ENCODE data around the gene KLF7. TPM values are rescaled to one million over a fixed set of nuclear protein-coding genes. Genes with fewer than 3 reads are reported as not detected.
"Not testable (repeated sequence)": the region's sequence is repeated elsewhere in the genome, so short reads cannot be mapped to it uniquely, and the experiment has no call there.

The KLF7 gene
- polyA plus RNA-seq, 1 donor from 2014 or later, result 31.5 TPM

- H3K9me2 ChIP-seq (ENCODE audit: insufficient read depth, low read length), result no peaks in the 10 kb centered on the region
- H3K4me3 ChIP-seq (ENCODE audit: low read length), result no peak overlapping the region
- H3K79me2 ChIP-seq (replicated peaks; ENCODE audit: insufficient read depth, low read length), result no peaks in the 10 kb centered on the region
- no peak overlapping the region for H2AFZ ChIP-seq (ENCODE audit: low read depth, low read length)
- H3K27ac ChIP-seq (ENCODE audit: low read length), result no peak overlapping the region
- H3K9me3 ChIP-seq (ENCODE audit: low read length), result no peaks in the 10 kb centered on the region
- no peak overlapping the region for H3K9ac ChIP-seq (ENCODE audit: low read length)
- no peak overlapping the region for H3K4me2 ChIP-seq (ENCODE audit: low read length)
- no peaks in the 10 kb centered on the region for H4K20me1 ChIP-seq (ENCODE audit: insufficient read depth)
- no peaks in the 10 kb centered on the region for H3K27me3 ChIP-seq (ENCODE audit: insufficient read depth, low read depth, low read length)
- TF ChIP-seq RAD21 (conservative IDR thresholded peaks at IDR 0.05), result no peak
- H3K36me3 ChIP-seq (ENCODE audit: insufficient read depth, low read length), result no peaks in the 10 kb centered on the region
- no peaks in the 10 kb centered on the region for H3F3A ChIP-seq (ENCODE audit: insufficient read depth, low read length, poor library complexity, severe bottlenecking)
Observed at GRCh38 chr2:207038299-207038698, 127.4 kb downstream of the KLF7 start.

DNA sequence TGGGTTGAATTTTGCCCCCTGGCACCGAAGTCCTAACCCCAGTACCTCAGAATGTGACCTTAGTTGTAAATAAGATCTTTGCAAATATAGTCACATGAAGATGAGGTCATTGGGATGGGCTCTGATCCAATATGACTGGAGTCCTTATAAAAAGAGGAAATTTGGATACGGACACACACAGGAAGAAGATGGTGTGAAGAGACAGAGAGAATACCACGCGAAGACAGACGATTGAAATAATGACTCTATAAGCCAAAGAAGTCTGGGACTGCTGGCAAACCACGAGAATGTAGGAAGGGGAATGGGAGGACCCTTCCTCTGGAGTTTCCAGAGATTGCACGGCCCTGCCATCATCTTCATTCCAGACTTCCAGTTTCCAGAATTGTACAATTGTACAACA, 127.9 kb downstream of the KLF7 start:
- no peaks in the 10 kb centered on the region for H3K36me3 ChIP-seq (ENCODE audit: insufficient read depth, low read length)
- no peak overlapping the region for H2AFZ ChIP-seq (ENCODE audit: low read depth, low read length)
- no peak overlapping the region for H3K4me3 ChIP-seq (ENCODE audit: low read length)
- H3K27ac ChIP-seq (ENCODE audit: low read length), result no peak overlapping the region
- TF ChIP-seq, protein P1, sequence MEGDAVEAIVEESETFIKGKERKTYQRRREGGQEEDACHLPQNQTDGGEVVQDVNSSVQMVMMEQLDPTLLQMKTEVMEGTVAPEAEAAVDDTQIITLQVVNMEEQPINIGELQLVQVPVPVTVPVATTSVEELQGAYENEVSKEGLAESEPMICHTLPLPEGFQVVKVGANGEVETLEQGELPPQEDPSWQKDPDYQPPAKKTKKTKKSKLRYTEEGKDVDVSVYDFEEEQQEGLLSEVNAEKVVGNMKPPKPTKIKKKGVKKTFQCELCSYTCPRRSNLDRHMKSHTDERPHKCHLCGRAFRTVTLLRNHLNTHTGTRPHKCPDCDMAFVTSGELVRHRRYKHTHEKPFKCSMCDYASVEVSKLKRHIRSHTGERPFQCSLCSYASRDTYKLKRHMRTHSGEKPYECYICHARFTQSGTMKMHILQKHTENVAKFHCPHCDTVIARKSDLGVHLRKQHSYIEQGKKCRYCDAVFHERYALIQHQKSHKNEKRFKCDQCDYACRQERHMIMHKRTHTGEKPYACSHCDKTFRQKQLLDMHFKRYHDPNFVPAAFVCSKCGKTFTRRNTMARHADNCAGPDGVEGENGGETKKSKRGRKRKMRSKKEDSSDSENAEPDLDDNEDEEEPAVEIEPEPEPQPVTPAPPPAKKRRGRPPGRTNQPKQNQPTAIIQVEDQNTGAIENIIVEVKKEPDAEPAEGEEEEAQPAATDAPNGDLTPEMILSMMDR (IDR thresholded peaks at IDR 0.05; ENCODE audit: poor library complexity, severe bottlenecking), result no peak
- TF ChIP-seq EP300 (conservative IDR thresholded peaks at IDR 0.05; ENCODE audit: poor library complexity, severe bottlenecking) (no peak), EZH2 (IDR thresholded peaks at IDR 0.05; ENCODE audit: borderline replicate concordance, insufficient read depth, low read length, poor library complexity, severe bottlenecking) (no peak), TAF1 (IDR thresholded peaks at IDR 0.05; ENCODE audit: low read depth) (no peak), MXI1 (conservative IDR thresholded peaks at IDR 0.05; ENCODE audit: poor library complexity, severe bottlenecking) (no peak), POLR2AphosphoS5 (IDR thresholded peaks at IDR 0.05) (no peak), RAD21 (conservative IDR thresholded peaks at IDR 0.05) (no peak), SMC3 (conservative IDR thresholded peaks at IDR 0.05; ENCODE audit: poor library complexity) (no peak)
- TF ChIP-seq, protein P2, sequence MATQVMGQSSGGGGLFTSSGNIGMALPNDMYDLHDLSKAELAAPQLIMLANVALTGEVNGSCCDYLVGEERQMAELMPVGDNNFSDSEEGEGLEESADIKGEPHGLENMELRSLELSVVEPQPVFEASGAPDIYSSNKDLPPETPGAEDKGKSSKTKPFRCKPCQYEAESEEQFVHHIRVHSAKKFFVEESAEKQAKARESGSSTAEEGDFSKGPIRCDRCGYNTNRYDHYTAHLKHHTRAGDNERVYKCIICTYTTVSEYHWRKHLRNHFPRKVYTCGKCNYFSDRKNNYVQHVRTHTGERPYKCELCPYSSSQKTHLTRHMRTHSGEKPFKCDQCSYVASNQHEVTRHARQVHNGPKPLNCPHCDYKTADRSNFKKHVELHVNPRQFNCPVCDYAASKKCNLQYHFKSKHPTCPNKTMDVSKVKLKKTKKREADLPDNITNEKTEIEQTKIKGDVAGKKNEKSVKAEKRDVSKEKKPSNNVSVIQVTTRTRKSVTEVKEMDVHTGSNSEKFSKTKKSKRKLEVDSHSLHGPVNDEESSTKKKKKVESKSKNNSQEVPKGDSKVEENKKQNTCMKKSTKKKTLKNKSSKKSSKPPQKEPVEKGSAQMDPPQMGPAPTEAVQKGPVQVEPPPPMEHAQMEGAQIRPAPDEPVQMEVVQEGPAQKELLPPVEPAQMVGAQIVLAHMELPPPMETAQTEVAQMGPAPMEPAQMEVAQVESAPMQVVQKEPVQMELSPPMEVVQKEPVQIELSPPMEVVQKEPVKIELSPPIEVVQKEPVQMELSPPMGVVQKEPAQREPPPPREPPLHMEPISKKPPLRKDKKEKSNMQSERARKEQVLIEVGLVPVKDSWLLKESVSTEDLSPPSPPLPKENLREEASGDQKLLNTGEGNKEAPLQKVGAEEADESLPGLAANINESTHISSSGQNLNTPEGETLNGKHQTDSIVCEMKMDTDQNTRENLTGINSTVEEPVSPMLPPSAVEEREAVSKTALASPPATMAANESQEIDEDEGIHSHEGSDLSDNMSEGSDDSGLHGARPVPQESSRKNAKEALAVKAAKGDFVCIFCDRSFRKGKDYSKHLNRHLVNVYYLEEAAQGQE (IDR thresholded peaks at IDR 0.05; ENCODE audit: borderline replicate concordance), result no peak
- H3K27me3 ChIP-seq (ENCODE audit: insufficient read depth, low read depth, low read length), result no peaks in the 10 kb centered on the region
- no peaks in the 10 kb centered on the region for H3K9me3 ChIP-seq (ENCODE audit: low read length)
- H3K79me2 ChIP-seq (replicated peaks; ENCODE audit: insufficient read depth, low read length), result no peaks in the 10 kb centered on the region
- H3K4me2 ChIP-seq (ENCODE audit: low read length), result no peak overlapping the region
- no peaks in the 10 kb centered on the region for H3F3A ChIP-seq (ENCODE audit: insufficient read depth, low read length, poor library complexity, severe bottlenecking)
- H3K9me2 ChIP-seq (ENCODE audit: insufficient read depth, low read length), result no peaks in the 10 kb centered on the region
- H4K20me1 ChIP-seq (ENCODE audit: insufficient read depth), result no peaks in the 10 kb centered on the region
- H3K9ac ChIP-seq (ENCODE audit: low read length), result no peak overlapping the region

- H2AFZ ChIP-seq (ENCODE audit: low read depth, low read length); H3K4me3 ChIP-seq (ENCODE audit: low read length); H3K79me2 ChIP-seq (replicated peaks; ENCODE audit: insufficient read depth, low read length); H3K36me3 ChIP-seq (ENCODE audit: insufficient read depth, low read length); H3K9me2 ChIP-seq (ENCODE audit: insufficient read depth, low read length); H3K9me3 ChIP-seq (ENCODE audit: low read length); H3K4me2 ChIP-seq (ENCODE audit: low read length); H3K27me3 ChIP-seq (ENCODE audit: insufficient read depth, low read depth, low read length); H3F3A ChIP-seq (ENCODE audit: insufficient read depth, low read length, poor library complexity, severe bottlenecking); H3K27ac ChIP-seq (ENCODE audit: low read length); H4K20me1 ChIP-seq (ENCODE audit: insufficient read depth); H3K9ac ChIP-seq (ENCODE audit: low read length): not testable (repeated sequence)
Observed at GRCh38 chr2:207037023-207037422, 128.7 kb downstream of the KLF7 start.
